ENCODE results near the gene COL4A1.
A peak's percentile ranks its signal among the peaks of the same experiment; 100 is the strongest.

The COL4A1 gene

GRCh38 chr13:110170020-110170790 lies 136.8 kb downstream of the COL4A1 start:
- DNase-seq (ENCODE audit: low read depth in 1 of 2, low spot score in 1 of 2) = no peak

- DNase-seq (ENCODE audit: low read depth in 1 of 2, low spot score in 1 of 2) = no peak
These were observed 137.7 kb downstream of the COL4A1 start for GRCh38 chr13:110168999-110169933.

GRCh38 chr13:110166598-110166997 lies 140.4 kb downstream of the COL4A1 start:
- DNase-seq (ENCODE audit: low read depth in 1 of 2, low spot score in 1 of 2) = no peak

GRCh38 chr13:110164706-110165105 lies 142.3 kb downstream of the COL4A1 start:
- DNase-seq (ENCODE audit: low read depth in 1 of 2, low spot score in 1 of 2) = no peak

DNA sequence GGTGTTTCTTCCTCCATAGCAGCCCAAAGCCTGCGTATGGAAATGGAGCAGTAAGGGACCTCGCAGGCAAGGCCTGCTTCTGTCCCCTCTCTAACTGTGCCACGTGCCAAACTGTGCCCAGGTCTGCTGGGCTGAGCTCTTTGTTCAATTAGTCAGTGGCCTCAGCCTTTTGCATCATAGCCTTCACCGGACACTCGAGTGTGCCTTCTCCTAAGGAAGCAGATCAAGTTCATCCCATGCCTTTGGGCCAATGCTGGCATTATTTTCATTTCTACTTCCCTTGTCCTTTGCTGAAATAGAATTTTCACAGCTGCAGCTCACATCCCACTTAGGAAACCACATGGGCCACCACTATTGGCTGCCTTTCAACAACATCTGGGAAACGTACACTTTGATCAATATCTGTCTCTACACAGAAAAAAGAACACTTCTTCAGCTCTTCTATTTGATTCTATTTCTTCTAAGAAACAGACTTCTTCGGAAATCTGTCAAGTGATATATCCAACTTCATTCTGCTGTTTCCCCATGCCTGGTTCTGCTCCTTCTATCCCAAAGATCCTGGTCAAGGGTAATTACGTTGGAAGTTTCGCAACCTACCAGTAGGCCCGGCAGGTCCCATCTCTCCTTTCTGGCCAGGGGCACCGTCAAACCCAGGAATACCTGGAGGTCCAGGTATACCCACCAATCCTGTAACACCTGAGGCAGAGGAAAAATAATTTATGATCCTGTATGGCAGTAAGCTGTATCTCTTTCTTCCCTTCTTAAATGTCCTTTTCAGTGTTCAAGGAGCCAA lies 143.9 kb downstream of the COL4A1 start:
- DNase-seq (ENCODE audit: low read depth in 1 of 2, low spot score in 1 of 2) = no peak

- no peak for DNase-seq (ENCODE audit: low read depth in 1 of 2, low spot score in 1 of 2)
These were observed 144.9 kb downstream of the COL4A1 start for GRCh38 chr13:110162053-110162452.

GRCh38 chr13:110161112-110161882 lies 145.7 kb downstream of the COL4A1 start:
- no peak for DNase-seq (ENCODE audit: low read depth in 1 of 2, low spot score in 1 of 2)

DNA sequence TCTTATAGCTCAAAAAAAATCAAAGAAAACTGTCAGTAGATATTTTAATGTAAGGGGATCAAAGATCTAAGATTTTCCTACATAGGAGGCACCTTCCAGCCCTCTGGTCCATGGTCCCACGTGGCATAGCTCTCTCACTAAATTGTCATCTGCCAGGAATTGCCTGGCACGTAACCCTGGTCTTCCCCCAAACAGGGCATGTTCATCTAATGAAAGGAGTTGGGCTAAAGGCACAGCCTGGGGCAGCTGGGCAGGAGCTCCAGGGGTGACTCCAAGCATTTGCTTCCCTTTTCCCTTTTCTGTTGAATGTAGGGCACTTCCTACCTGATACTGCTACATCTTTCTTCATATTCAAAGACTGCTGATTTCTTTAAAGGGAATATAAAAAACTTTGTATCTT lies 148.7 kb downstream of the COL4A1 start:
- no peak for DNase-seq (ENCODE audit: low read depth in 1 of 2, low spot score in 1 of 2)

- DNase-seq (ENCODE audit: low read depth in 1 of 2, low spot score in 1 of 2) = no peak
These were observed 149.2 kb downstream of the COL4A1 start for GRCh38 chr13:110157718-110158117.

GRCh38 chr13:110156301-110157049 lies 150.5 kb downstream of the COL4A1 start:
- DNase-seq (ENCODE audit: low read depth in 1 of 2, low spot score in 1 of 2) = no peak

DNA sequence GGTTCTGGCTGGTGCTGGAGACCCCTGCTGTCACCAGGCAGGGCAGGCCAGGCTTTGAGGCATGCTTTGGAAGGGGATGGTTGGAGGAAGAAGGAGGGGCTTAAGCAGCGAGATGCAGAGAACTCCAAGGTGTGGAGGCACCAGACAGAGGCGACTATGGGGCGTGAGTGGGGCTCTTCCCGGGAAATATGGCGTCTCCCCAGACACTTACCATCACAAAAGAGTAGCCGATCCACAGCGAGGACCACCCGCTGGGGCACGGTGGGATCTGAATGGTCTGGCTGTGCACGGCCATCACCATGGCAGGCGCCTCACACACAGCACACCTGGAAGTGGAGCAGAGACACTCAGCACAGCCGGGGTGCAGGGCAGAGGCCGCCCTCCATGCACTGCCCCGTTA lies 151.9 kb downstream of the COL4A1 start:
- no peak for DNase-seq (ENCODE audit: low read depth in 1 of 2, low spot score in 1 of 2)

- no peak for DNase-seq (ENCODE audit: low read depth in 1 of 2, low spot score in 1 of 2)
These were observed 152.5 kb downstream of the COL4A1 start for GRCh38 chr13:110154410-110154933.

DNA sequence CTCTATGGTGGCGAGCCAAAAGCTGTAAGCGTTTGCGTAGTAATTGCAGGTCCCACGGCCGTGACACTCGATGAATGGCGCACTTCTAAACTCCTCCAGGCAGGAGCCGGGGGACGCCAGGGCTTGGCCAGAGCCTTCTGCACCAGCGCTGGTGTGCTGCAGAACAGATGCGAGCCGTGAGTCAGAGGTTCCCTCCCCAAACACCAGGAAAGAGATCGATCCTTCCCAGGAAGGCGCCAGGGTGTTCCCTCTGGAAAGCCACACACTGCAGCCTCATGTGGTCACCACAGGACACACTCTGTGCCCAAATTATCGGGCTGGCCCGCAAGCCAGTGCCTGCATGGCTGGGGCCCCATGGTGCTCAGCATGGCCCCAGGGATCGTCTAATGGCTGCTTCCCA lies 154.6 kb downstream of the COL4A1 start:
- DNase-seq (ENCODE audit: low read depth in 1 of 2, low spot score in 1 of 2) = no peak

DNA sequence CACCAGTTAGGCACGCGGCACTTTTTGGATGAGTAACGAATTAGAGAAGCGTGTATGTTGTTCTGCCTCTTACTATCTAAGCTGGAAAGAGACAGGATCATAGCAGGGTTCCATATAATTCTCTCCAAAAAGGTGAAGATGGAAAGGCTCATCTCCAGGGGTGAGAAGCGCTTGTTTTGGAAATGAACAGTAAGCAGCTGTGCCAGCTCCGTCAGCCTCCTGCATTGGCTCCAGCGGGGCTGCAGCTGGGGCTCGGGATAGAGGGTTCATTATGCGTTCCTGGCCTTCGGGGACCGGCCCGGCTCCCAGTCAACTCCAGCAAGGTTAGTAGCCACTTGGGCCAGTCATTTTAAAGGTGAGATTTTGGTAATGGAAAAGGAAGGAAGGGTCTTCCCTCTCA lies 155.5 kb downstream of the COL4A1 start:
- DNase-seq (ENCODE audit: low read depth in 1 of 2, low spot score in 1 of 2) = no peak

DNA sequence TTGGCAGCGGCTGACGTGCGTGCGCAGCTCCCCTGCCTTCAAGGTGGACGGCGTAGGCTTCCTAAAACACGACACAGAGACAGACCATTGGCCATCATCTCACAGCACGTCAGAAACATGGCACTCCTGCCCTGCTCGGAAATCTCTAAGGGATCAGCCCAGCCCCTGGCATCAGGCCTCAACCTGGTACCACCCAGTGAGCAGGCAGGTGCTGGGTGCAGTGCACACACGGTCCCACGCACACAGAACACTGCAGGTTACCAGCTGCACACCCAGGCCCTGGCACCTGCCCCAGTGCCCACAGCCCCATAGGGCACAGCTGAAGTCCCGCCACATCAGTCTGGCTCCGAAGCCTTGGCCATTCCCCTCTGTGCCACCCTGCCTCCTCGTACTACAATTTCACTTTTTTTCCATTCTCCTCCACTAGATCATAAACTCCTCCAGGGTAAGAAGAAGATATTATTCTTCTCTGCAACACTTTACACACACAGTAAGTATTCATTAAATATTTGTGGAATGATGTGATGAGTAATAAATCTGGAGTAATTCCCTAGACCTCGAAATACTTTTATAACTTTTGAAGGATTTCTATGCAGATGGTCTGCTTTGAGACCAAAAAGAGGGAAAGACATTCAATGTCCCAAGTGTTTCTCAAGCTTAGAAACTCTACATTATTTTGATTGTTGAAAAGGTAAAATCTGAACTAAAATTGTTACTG lies 156.4 kb downstream of the COL4A1 start:
- DNase-seq (ENCODE audit: low read depth in 1 of 2, low spot score in 1 of 2) = no peak

DNA sequence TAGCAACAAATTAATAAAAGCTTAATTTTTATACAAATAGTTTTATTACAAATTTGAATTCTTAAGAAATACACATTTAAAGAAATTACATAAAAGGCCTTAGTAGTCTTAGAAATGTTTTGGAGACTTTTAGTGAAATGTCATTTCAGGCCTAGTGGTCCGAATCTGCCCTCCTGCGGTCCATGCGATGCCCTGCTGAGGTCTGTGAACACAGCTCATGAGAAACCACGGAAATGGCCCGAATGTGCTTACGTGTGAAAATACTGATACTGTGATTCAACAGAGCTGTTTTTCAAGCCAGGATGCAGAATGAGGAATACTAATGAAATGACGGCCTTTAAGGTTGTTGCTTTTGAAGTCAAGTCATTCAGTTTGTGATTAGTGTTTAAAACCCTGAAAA lies 157.9 kb downstream of the COL4A1 start:
- DNase-seq (ENCODE audit: low read depth in 1 of 2, low spot score in 1 of 2) = no peak

DNA sequence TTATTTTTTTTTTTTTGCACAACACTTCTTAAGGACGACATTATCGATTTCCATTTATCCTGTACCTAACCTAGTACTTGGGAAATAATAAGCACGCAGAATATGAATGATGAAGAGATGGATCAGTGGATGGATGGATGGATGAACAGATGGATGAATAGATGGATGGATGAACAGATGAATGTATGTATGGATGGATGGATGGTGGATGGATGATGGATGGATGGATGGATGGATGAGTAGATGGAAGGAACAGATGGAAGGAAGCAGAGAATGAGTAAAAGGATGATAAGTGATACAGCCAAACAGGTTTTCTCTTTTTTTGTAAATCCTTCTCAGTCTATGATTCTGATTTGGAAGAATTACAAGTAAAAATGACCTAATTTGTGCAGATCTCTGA lies 166.9 kb downstream of the COL4A1 start:
- DNase-seq (ENCODE audit: low read depth in 1 of 2, low spot score in 1 of 2) = no peak

- DNase-seq (ENCODE audit: low read depth in 1 of 2, low spot score in 1 of 2) = no peak
These were observed 168.3 kb downstream of the COL4A1 start for GRCh38 chr13:110138700-110139036.

- peak in 1 of 2 donors; percentile 25 for DNase-seq (ENCODE audit: low read depth in 1 of 2, low spot score in 1 of 2)
These were observed 168.8 kb downstream of the COL4A1 start for GRCh38 chr13:110138010-110138699.

Measured in activated T-helper 1 cell treated with anti-CD3 and anti-CD28 coated beads, Interleukin-2, amount 50 U/mL, for 16 hours (primary cell).